Activated T-helper 9 cell treated with anti-CD3 and anti-CD28 coated beads, Interleukin-2, amount 50 U/mL, for 16 hours (primary cell): ENCODE data around the gene CASTOR2.
"Not testable (repeated sequence)": the region's sequence is repeated elsewhere in the genome, so short reads cannot be mapped to it uniquely, and the experiment has no call there.

ENCODE experiments used
- DNase-seq: peaks from one replicate; pipeline ENCODE4 v3.0.0-alpha.2; 2020; ENCODE audit warnings: low read depth

The CASTOR2 gene

GRCh38 chr7:74964511-74965119, at the start of gene CASTOR2:
TSS of gene CASTOR2 (plus strand) at chr7:74964705. CDS start at chr7:74964986, 281 bp downstream.
- DNase-seq: peak; percentile 58

- not testable (repeated sequence) for DNase-seq
These were observed 42.1 kb upstream of the CASTOR2 start for GRCh38 chr7:74922321-74922890.

GRCh38 chr7:74923644-74924043, 40.9 kb upstream of the CASTOR2 start:
- DNase-seq: not testable (repeated sequence)

DNA sequence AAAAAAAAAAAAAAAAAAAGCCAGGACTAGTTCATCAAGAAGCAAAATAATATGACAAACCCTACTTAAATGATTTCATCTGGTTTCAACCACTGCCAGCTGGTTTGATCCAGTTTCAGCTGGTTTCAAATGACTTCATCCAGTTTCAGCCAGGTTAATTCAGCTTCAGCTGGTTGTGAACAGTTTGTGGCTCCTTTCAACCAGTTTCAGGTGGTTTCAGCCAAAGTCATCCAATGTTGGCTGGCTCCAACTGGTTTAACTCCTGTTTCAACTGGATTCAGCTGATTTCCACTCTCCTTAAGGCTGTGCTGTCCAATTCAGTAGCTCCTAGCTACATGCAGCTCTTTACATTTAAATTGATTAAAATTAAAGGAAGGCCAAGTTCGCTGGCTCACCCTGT, 37.5 kb upstream of the CASTOR2 start:
- DNase-seq: not testable (repeated sequence)

- not testable (repeated sequence) for DNase-seq
These were observed 32.8 kb upstream of the CASTOR2 start for GRCh38 chr7:74931563-74932328.

DNA sequence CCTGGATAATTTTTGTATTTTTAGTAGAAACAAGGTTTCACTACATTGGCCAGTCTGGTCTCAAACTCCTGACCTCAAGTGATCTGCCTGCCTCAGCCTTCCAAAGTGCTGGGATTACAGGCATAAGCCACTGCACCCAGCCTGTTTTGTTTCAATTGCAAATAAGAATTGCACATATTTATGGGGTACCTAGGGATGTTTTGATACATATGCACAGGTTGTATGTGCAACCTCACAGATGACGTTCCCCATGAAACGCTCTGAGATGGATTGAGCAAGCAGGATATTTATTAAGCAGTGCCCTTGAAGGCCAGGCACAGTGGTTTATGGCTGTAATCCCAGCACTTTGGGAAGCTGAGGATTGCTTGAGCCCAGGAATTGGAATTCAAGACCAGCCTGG, 25.1 kb upstream of the CASTOR2 start:
- DNase-seq: not testable (repeated sequence)

GRCh38 chr7:74941302-74942069, 23.0 kb upstream of the CASTOR2 start:
- not testable (repeated sequence) for DNase-seq

DNA sequence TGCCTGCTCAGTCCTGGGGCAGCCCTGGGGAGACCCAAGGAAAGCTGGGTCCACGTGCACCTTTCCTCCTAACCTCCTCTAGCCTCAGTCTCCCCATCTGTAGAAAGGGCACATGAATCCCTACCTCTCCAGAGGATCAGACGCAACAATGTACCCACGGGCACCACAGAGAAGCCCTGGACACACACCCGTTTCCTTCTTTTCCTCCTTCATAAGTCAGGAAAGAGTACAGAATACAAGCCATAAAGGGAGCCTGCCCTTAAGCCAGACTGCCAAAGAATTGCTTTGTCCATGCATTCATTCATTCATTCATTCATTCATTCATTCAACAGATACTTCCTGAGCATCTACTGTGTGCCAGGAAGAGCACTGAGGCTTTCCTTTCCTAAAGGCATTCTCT, 20.6 kb upstream of the CASTOR2 start:
- not testable (repeated sequence) for DNase-seq

DNA sequence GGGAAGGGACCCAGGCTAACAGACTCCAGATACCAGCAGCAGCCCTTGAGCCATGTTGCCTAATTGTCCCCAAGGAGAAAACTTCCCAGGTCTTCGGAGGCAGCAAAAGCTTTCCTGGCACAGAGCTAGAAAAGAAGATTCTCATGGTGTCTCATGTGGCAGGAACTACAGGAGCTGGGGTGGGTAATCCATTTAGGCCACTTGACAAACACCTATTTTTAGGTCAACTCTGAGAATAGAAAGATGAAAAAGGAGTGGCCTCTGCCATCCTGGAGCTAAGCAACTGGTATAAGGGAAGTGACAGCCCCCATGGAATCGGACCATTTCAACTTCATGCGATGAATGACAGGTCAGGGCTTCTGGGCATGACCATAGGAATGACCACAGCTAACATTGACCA, 16.8 kb upstream of the CASTOR2 start:
- DNase-seq: not testable (repeated sequence)

DNA sequence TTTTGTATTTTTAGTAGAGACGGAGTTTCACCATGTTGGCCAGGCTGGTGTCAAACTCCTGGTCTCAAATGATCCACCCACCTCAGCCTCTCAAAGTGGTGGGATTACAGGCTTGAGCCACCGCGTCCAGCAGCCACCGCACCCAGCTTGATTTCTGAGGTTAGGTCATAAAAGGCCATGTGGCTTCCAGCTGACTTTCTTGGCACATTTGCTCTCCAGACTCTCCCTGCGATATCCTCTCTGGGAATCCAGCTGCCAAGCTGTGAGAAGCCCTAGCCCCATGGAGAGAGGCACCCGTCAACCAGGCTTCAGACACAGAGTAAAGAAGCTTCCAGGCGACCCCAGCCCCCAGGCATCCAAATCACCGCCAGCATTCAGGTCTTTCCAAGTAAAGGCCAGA, 10.7 kb upstream of the CASTOR2 start:
- DNase-seq: not testable (repeated sequence)

GRCh38 chr7:74958328-74958727, 6.2 kb upstream of the CASTOR2 start:
- not testable (repeated sequence) for DNase-seq

- DNase-seq: not testable (repeated sequence)
These were observed 598 bp upstream of the CASTOR2 start for GRCh38 chr7:74963704-74964510.

- not testable (repeated sequence) for DNase-seq
These were observed 1.8 kb downstream of the CASTOR2 start for GRCh38 chr7:74966208-74966854.

- not testable (repeated sequence) for DNase-seq
These were observed 2.4 kb downstream of the CASTOR2 start for GRCh38 chr7:74966909-74967308.

- not testable (repeated sequence) for DNase-seq
These were observed 6.9 kb downstream of the CASTOR2 start for GRCh38 chr7:74971431-74971830.

DNA sequence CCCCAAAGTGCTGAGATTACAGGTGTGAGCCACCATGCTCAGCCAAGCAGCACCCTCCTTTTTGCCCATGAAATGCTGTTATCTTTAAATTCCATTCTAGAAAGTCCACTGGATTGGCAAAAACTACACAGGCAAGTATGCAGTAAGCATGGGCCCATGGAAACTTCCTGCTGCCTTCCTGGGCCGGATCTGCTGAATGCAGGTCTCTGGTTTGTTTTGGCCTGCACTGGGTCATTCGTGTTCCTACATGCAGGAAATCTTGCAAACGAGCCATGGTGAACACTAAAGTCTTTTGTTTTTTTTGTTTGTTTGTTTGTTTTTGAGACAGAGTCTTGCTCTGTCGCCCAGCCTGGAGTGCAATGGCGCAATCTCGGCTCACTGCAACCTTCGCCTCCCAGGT, 7.9 kb downstream of the CASTOR2 start:
- DNase-seq: not testable (repeated sequence)

DNA sequence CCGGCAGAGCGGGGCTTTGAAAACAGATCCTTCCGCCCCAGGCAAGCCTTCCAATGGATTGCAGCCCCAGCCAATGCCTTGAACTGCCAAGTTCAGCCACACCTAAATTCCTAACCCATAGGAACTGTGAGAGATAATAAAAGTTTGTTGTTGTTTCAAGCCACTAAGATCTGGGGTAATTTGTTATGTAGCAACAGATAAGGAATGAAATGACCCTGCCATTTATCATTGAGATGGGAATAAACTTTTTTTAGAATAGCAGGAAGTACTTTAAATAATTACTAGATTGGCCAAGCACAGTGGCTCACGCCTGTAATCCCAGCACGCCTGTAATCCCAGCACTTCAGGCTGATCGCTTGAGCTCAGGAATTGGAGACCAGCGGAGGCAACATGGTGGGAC, 11.5 kb downstream of the CASTOR2 start:
- DNase-seq: not testable (repeated sequence)

DNA sequence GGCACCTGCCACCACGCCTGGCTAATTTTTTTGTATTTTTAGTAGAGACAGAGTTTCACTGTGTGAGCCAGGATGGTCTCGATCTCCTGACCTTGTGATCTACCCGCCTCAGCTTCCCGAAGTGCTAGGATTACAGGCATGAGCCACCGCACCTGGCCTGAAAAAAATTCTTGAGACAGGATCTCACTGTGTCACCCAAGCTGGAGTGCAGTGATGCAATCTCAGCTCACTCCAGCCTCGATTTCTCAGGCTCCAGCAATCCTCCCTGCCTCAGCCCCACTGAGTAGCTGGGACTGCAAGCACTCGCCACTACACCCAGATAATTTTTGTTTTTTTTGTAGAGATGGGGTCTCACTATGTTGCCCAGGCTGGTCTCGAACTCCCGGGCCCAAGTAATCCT, 13.0 kb downstream of the CASTOR2 start:
- DNase-seq: not testable (repeated sequence)

GRCh38 chr7:74988436-74988835, 23.9 kb downstream of the CASTOR2 start:
- not testable (repeated sequence) for DNase-seq

DNA sequence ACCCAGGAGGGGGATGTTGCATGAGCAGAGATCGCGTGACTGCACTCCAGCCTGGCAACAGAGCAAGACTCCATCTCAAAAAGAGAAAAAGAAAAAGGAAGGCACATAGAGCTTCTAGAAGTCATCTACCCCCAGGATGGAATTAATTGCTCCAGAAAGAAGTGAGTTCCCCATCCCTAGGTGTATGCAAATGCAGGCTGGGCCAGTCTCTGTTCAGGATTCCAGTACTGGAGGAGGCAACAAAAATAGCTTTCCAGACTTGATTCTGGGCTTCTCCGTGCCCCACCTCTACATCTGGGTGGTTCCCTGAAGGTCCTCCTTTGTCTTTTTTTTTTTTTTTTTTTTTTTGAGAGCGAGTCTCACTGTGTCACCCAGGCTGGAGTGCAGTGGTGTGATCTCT, 28.6 kb downstream of the CASTOR2 start:
- no peak for DNase-seq
